ENCODE data around the gene TMEM43. TPM values are rescaled to one million over a fixed set of nuclear protein-coding genes. Genes with fewer than 3 reads are reported as not detected.

The TMEM43 gene
- total and polyA plus RNA-seq, 2 of the 13 experiments (the other 11 are each of a cell fraction or from before 2014, with no cell fraction given): 48.9 to 50.5 TPM

- TF ChIP-seq ZNF337 (CRISPR knock-in tag; IDR thresholded peaks at IDR 0.05; ENCODE audit: borderline replicate concordance, low read depth) (no peak), CBFB (CRISPR knock-in tag; IDR thresholded peaks at IDR 0.05) (no peak), MED13 (CRISPR knock-in tag; IDR thresholded peaks at IDR 0.05) (no peak), ZNF326 (CRISPR knock-in tag; IDR thresholded peaks at IDR 0.05; ENCODE audit: borderline replicate concordance) (no peak), RFX3 (CRISPR knock-in tag; IDR thresholded peaks at IDR 0.05) (no peak), ZNF143 (CRISPR knock-in tag; IDR thresholded peaks at IDR 0.05) (peak; percentile 29), ZNF629 (CRISPR knock-in tag; conservative IDR thresholded peaks at IDR 0.05) (no peak), ZNF251 (CRISPR knock-in tag; IDR thresholded peaks at IDR 0.05) (no peak), ZNF782 (CRISPR knock-in tag; IDR thresholded peaks at IDR 0.05; ENCODE audit: borderline replicate concordance) (peak; percentile 72), ZBTB25 (CRISPR knock-in tag; IDR thresholded peaks at IDR 0.05) (peak; percentile 19; the same call in 1 of the 2 replicates), ZNF17 (CRISPR knock-in tag; IDR thresholded peaks at IDR 0.05) (no peak), ZNF709 (CRISPR knock-in tag; IDR thresholded peaks at IDR 0.05) (peak; percentile 98), ZFP37 (CRISPR knock-in tag; IDR thresholded peaks at IDR 0.05; ENCODE audit: borderline replicate concordance) (no peak), ZNF468 (CRISPR knock-in tag; IDR thresholded peaks at IDR 0.05) (no peak), ARNTL (CRISPR knock-in tag; IDR thresholded peaks at IDR 0.05) (peak; percentile 67), NFE2L2 (IDR thresholded peaks at IDR 0.05; ENCODE audit: low read length) (no peak), KDM5B (CRISPR knock-in tag; IDR thresholded peaks at IDR 0.05; ENCODE audit: borderline replicate concordance) (peak; percentile 84; the same call in 1 of the 2 replicates), RXRB (CRISPR knock-in tag; IDR thresholded peaks at IDR 0.05; ENCODE audit: borderline replicate concordance) (0 out of 2 replicates have a peak, but pooled peaks have one; percentile 14), ZNF646 (CRISPR knock-in tag; IDR thresholded peaks at IDR 0.05) (no peak), SMAD9 (CRISPR knock-in tag; IDR thresholded peaks at IDR 0.05) (peak; percentile 17; the same call in 1 of the 2 replicates), ZNF724P (CRISPR knock-in tag; IDR thresholded peaks at IDR 0.05; ENCODE audit: borderline replicate concordance) (no peak), BRF2 (CRISPR knock-in tag; IDR thresholded peaks at IDR 0.05) (0 out of 2 replicates have a peak, but pooled peaks have one; percentile 70)
Measured at GRCh38 chr3:14178247-14179113, 53.6 kb downstream of the TMEM43 start, which contains the start of the genes LSM3 and XPC (continued).
